GM21515 (cell line): ENCODE measurements around the gene CSF2.
"Not testable (repeated sequence)": the region's sequence is repeated elsewhere in the genome, so short reads cannot be mapped to it uniquely, and the experiment has no call there.

Experiments used
- ATAC-seq: cut with Tn5 transposase; IDR thresholded peaks from one replicate; pipeline ENCODE4 v1.9.1; 2021; ENCODE audit not compliant: unreplicated experiment

The CSF2 gene

DNA sequence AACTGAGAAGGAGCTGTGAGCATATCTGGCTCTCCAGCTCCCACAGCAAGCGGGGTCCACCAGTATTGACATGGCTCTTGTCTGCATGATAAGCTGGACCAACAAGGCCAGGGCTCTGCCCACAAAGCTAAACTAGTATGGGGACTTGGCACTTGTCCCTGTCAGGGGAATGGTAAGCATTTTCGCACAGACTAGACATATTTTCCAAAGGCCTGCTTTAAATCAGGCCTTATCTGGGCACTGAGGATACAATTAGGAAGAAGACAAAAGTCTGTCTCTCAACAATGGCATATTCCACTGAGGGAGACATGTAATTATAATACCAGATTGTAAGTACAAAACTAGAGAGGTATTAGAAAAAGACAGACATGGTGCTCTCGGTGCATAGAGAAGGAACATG is 32.1 kb downstream of the CSF2 start:
- ATAC-seq = no peak

DNA sequence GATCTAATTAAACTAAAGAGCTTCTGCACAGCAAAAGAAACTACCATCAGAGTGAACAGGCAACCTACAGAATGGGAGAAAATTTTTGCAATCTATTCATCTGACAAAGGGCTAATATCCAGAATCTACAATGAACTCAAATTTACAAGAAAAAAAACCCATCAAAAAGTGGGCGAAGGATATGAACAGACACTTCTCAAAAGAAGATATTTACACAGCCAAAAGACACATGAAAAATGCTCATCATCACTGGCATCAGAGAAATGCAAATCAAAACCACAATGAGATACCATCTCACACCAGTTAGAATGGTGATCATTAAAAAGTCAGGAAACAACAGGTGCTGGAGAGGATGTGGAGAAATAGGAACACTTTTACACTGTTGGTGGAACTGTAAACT is 34.9 kb downstream of the CSF2 start:
- ATAC-seq = not testable (repeated sequence)

DNA sequence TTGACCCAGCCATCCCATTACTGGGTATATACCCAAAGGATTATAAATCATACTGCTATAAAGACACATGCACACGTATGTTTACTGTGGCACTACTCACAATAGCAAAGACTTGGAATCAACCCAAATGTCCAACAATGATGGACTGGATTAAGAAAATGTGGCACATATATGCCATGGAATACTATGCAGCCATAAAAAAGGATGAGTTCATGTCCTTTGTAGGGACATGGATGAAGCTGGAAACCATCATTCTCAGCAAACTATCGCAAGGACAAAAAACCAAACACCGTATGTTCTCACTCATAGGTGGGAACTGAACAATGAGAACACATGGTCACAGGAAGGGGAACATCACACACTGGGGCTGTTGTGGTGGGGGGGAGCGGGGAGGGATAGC is 35.4 kb downstream of the CSF2 start:
- not testable (repeated sequence) for ATAC-seq

DNA sequence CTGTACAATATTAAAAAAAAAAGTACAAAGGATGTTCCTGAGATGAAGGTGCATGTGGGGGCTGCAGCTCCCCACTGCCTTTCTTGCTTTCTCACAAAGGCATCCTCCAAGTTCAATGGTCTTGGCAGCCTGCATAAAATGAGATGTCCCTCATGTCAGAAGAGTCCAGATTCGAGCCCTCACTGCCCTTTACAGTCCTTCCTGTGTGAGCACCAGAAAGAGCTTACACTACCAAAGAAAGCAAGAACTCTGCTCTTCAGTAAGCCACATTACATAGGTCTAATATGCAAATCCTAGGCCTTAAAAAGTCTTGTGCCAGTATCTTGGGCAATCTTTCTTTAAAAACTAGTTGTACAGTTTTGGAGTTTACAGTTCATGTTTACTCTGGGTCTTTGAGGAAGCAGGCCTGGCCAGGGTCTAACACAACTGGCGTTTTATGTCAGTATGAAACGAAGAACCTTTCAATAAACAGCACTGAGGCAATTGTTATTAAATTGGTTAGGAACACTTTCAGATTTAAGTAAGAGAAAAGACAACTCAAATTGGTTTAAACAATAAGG is 36.0 kb downstream of the CSF2 start:
- ATAC-seq = no peak

DNA sequence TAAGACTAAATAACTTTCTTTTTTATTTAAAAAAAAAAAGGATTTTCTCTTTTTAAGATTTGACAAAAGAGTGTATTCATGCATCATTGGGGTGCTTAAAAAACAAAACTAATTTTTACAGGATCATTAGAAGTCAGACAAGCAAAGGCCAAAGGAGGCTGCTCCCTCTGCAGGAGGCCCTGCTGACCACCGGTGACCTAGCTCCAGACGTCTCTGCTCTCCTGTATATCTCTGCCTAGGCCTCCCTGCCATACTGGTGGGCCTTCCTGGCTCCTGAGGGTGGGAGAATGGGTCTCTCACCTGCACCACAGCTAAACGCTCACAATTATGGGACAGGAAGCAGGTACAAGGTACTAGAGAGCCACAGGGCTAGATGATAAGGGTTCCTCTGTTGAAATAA is 36.6 kb downstream of the CSF2 start:
- no peak for ATAC-seq

DNA sequence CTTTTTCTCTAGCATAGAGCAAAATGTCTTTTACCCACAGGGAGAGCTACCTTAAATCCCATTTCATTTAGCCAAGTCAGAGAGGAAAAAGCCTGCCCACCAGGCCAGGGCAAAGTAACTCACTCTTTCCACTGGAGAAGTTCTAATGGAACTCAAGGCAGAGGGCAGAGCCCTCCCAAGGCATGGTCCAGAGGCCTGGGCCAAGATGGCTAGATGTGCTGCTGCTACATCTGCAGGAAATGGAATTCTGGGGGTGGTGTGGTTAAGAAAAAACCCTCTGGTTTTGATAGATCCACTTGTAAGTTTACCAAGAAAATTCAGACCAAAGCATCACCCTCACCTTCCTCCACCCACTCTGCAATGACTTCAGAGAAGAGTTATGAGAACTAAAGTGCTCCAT is 37.3 kb downstream of the CSF2 start:
- ATAC-seq = no peak

DNA sequence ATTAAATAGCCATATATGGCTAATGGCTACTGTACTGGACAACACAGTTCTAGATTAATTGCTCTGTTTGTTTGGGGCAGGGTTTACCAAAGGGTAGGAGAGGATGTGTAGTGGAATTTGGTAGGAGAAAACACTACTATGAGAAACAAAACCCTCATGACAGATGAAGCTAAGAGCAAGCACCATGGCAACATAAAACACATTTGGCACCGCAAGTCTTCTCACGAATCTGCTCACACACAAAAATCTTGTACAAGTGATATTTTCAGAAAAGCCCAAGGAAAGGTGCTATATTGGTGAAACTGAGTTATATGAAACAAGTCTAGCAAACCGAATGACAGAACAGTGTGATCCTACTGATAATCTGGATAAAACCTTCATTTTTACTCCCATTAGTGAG is 38.5 kb downstream of the CSF2 start:
- no peak for ATAC-seq

DNA sequence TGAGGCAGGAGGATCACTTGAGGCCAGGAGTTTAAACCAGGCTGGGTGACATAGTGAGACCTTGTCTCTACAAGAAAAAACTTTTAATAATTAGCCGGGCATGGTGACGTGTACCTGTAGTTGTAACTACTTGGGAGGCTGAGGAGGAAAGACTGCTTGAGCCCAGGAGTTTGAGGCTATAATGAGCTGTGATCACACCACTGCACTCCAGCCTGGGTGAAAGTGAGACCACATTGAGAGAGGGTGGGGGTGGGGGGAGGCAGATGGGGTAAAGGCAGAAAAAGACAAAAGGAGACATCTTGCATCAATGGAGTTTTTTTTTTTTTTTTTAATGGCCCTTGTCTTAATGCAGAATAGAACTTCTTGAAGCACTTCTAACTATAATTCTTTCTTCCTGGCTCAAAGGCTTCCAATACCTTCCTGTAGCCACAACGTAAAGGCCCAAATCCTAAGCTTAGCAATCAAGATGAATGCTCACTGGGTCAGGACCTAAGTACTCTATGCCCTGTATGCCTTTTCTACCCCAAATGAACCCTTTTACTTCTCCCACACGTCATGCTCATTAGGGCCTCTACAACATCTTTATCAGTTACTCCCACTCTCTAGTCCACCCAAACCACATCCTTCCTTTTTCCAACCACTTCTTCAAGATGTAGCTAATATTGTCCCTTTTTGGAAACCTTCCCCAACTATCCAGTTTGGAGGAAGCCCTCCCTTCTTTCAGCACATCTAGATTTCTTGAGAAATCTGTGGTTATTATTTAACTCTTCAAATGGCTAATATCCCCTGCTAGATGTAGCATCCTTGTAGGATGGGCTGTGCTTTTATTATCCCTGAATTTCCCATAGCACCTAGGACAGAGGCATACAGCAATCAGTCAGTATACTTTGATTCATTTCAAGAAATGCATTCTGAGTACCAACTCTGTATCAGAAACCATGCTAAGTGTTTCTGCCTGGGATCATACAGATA is 40.8 kb downstream of the CSF2 start:
- no peak for ATAC-seq

DNA sequence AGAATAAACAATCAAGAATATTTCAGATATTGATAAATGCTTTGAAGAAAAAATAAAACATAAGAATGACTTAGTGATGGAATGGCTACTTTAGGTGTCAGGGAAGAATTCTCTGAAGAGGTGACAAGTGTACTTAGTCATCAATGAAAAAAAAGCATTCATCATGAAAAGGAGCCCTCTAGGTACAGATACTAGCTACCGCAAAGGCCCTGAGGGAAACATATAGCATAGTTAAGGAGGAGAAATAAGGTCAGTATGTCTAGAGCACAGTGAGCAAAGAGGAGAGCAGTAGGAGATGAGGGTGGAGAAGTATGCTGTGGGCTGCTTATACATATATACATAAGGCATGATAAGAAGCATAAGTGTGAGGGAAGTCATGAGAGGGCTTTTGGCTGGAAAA is 41.8 kb downstream of the CSF2 start:
- ATAC-seq = no peak

DNA sequence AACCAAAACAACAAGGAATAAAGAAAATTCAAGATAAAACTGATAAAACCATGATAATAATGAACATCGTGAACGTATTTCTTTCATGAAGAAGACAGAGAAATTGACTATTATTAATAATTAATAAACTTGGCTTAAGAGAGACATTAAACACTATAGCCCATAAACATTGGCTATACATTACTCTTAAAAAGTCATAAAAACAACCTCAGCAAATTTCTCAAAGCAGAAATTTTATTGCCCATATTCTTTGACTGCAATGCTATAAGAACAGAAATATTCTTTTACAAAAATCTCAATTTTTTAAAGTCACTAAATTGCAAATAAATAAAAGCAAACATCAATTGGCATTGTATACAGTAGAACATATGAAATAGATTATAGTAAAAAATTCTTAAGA is 42.5 kb downstream of the CSF2 start:
- ATAC-seq = no peak

DNA sequence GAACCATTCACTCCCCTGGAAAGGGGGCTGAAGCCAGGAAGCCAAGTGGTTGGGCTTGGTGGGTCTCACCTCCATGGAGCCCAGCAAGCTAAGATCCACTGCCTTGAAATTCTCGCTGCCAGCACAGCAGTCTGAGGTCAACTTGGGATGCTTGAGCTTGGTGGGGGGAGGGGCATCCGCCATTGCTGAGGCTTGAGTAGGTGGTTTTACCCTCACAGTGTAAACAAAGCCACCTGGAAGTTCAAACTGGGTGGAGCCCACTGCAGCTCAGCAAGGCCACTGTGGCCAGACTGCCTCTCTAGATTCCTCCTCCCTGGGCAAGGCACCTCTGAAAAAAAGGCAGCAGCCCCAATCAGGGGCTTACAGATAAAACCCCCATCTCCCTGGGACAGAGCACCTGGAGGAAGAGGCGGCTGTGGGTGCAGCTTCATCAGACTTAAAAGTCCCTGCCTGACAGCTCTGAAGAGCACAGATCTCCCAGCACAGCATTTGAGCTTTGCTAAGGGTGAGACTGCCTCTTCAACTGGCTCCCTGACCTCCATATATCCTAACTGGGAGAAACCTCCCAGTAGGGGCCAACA is 43.4 kb downstream of the CSF2 start:
- ATAC-seq = not testable (repeated sequence)

DNA sequence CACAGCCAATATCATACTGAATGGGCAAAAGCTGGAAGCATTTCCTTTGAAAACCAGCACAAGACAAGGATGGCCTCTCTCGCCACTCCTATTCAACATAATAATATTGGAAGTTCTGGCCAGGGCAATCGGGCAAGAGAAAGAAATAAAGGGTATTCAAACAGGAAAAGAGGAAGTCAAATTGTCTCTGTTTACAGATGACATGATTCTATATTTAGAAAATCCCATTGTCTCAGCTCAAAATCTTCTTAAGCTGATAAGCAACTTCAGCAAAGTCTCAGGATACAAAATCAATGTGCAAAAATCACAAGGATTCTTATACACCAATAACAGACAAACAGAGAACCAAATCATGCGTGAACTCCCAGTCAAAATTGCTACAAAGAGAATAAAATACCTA is 47.1 kb downstream of the CSF2 start:
- not testable (repeated sequence) for ATAC-seq

DNA sequence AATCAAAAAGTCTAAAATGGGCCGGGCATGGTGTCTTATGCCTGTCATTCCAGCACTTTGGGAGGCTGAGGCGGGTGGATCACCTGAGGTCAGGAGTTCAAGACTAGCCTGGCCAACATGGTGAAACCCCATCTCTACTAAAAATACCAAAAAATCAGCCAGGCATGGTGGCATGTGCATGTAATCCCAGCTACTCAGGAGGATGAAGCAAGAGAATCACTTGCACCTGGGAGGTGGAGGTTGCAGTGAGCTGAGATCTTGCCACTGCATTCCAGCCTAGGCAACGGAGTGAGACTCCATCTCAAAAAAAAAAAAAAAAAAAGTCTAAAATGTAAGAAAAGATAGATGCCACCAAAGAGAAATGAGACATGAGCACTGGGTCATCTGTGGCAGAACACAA is 49.4 kb downstream of the CSF2 start:
- not testable (repeated sequence) for ATAC-seq

DNA sequence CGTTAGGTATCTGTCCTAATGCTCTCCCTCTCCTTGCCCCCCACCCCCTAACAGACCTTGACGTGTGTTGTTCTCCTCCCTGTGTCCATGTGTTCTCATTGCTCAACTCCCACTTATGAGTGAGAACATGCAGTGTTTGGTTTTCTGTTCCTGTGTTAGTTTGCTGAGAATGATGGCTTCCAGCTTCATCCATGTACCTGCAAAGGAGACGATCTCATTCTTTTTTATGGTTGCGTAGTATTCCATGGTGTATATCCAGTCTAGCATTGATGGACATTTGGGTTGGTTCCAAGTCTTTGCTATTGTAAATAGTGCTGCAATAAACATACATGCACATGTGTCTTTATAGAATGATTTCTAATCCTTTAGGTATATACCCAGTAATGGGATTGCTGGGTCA is 50.0 kb downstream of the CSF2 start:
- ATAC-seq = not testable (repeated sequence)
